Epithelial cell of prostate (primary cell): Measurements from ENCODE around the gene DMD.

ENCODE experiments used
- DNase-seq: peaks from one replicate; pipeline ENCODE4 v3.0.0-alpha.2; 2011; ENCODE audit warnings: low read depth, low spot score
- H3K27ac ChIP-seq: fragments of 450-650 bp; 2 replicates; pipeline ENCODE4 v1.5.1; 2017; ENCODE audit warnings: mild to moderate bottlenecking

DMD gene

GRCh38 chrX:31337332-31337731, 1874.0 kb downstream of the DMD start:
- DNase-seq = no peak
- no peak overlapping the region for H3K27ac ChIP-seq

- DNase-seq = no peak
- H3K27ac ChIP-seq = no peak overlapping the region
Measured at GRCh38 chrX:31336419-31336818, 1874.9 kb downstream of the DMD start.

GRCh38 chrX:31334997-31335396, 1876.4 kb downstream of the DMD start:
- DNase-seq = no peak
- H3K27ac ChIP-seq = no peak overlapping the region

GRCh38 chrX:31333165-31333831, 1878.1 kb downstream of the DMD start:
- peak overlapping the region; percentile 67 for H3K27ac ChIP-seq

GRCh38 chrX:31331928-31332327, 1879.4 kb downstream of the DMD start:
- no peak overlapping the region for H3K27ac ChIP-seq
- no peak for DNase-seq

More at GRCh38 chrX:31333165-31333831, 1878.1 kb downstream of the DMD start:
- no peak for DNase-seq

- DNase-seq = no peak
- H3K27ac ChIP-seq = no peak overlapping the region
Measured at GRCh38 chrX:31331015-31331414, 1880.3 kb downstream of the DMD start.

- no peak for DNase-seq
- H3K27ac ChIP-seq = no peak overlapping the region
Measured at GRCh38 chrX:31329298-31329697, 1882.1 kb downstream of the DMD start.

GRCh38 chrX:31323658-31324057, 1887.7 kb downstream of the DMD start:
- H3K27ac ChIP-seq = no peak overlapping the region
- no peak for DNase-seq

- no peak overlapping the region for H3K27ac ChIP-seq
- DNase-seq = no peak
Measured at GRCh38 chrX:31320740-31321139, 1890.6 kb downstream of the DMD start.

GRCh38 chrX:31319586-31319985, 1891.8 kb downstream of the DMD start:
- no peak overlapping the region for H3K27ac ChIP-seq
- no peak for DNase-seq

GRCh38 chrX:31318866-31319265, 1892.5 kb downstream of the DMD start:
- no peak overlapping the region for H3K27ac ChIP-seq
- DNase-seq = no peak

GRCh38 chrX:31316340-31316991, 1894.9 kb downstream of the DMD start:
- DNase-seq = no peak
- no peak overlapping the region for H3K27ac ChIP-seq

- DNase-seq = no peak
- no peak overlapping the region for H3K27ac ChIP-seq
Measured at GRCh38 chrX:31314921-31315320, 1896.4 kb downstream of the DMD start.

- DNase-seq = no peak
- H3K27ac ChIP-seq = no peak overlapping the region
Measured at GRCh38 chrX:31307952-31308351, 1903.4 kb downstream of the DMD start.

- no peak for DNase-seq
- no peak overlapping the region for H3K27ac ChIP-seq
Measured at GRCh38 chrX:31302573-31303075, 1908.7 kb downstream of the DMD start.

GRCh38 chrX:31301941-31302340, 1909.4 kb downstream of the DMD start:
- no peak for DNase-seq
- H3K27ac ChIP-seq = no peak overlapping the region

- DNase-seq = no peak
Measured at GRCh38 chrX:31301203-31301602, 1910.1 kb downstream of the DMD start.

GRCh38 chrX:31298916-31299315, 1912.4 kb downstream of the DMD start:
- no peak for DNase-seq
- no peak overlapping the region for H3K27ac ChIP-seq

More at GRCh38 chrX:31301203-31301602, 1910.1 kb downstream of the DMD start:
- H3K27ac ChIP-seq = no peak overlapping the region

GRCh38 chrX:31297881-31298280, 1913.5 kb downstream of the DMD start:
- H3K27ac ChIP-seq = peak overlapping the region; percentile 29
- DNase-seq = peak; percentile 37

GRCh38 chrX:31294475-31294874, 1916.9 kb downstream of the DMD start:
- H3K27ac ChIP-seq = no peak overlapping the region
- DNase-seq = no peak

- H3K27ac ChIP-seq = no peak overlapping the region
- no peak for DNase-seq
Measured at GRCh38 chrX:31293409-31293808, 1917.9 kb downstream of the DMD start.

- DNase-seq = no peak
- H3K27ac ChIP-seq = no peak overlapping the region
Measured at GRCh38 chrX:31291131-31291530, 1920.2 kb downstream of the DMD start.
